H1 (cell line): ENCODE measurements around the gene ARHGAP12. TPM values are rescaled to one million over a fixed set of nuclear protein-coding genes. Genes with fewer than 3 reads are reported as not detected.

ENCODE experiments used
- BRCA1 ChIP-seq: IDR thresholded peaks from 2 replicates; pipeline ENCODE4 v1.6.1; 2012; ENCODE audit warnings: low read depth, low read length, improper control_type of control experiment
- JUN ChIP-seq: IDR thresholded peaks from 2 replicates; pipeline ENCODE4 v1.6.1; 2011; ENCODE audit warnings: low read depth, mild to moderate bottlenecking, improper control_type of control experiment, low read length
- RAD21 ChIP-seq, 2 experiments: IDR thresholded peaks in 1 of 2; conservative IDR thresholded peaks in 1 of 2; 2 replicates each; pipeline ENCODE4 v1.6.1; 2011; ENCODE audit warnings: low read depth in 2 of 2, low read length in 2 of 2, improper control_type of control experiment in 1 of 2, inconsistent platforms in 1 of 2, mild to moderate bottlenecking in 1 of 2, moderate library complexity in 1 of 2
- SP4 ChIP-seq: IDR thresholded peaks from 2 replicates; pipeline ENCODE4 v1.6.1; 2012; ENCODE audit warnings: low read length, inconsistent platforms
- TAF7 ChIP-seq: optimal IDR thresholded peaks from 2 replicates; pipeline ENCODE3; 2011; ENCODE audit warnings: low read depth, mild to moderate bottlenecking, inconsistent platforms, low read length, moderate library complexity, borderline replicate concordance
- USF2 ChIP-seq: IDR thresholded peaks from 2 replicates; pipeline ENCODE4 v1.6.1; 2011; ENCODE audit warnings: low read length, improper control_type of control experiment
- polyA plus RNA-seq, 7 experiments: library from polyadenylated mRNA; depleted of rRNA in 3 of 7; stranded (reverse) in 5 of 7; unstranded in 2 of 7; fragments of >200 nt in 5 of 7; fragments of 200-250 nt in 2 of 7; gene quantifications; 1 replicate in 5 of 7; 2 replicates in 1 of 7; 4 replicates in 1 of 7; pipeline versions ENCODE4 v1.2.1 to v1.2.3, GENCODE V29; 2011 to 2013; ENCODE audit warnings: missing spikeins in 2 of 7, mixed read lengths in 2 of 7
- total RNA-seq: library from RNA; stranded (reverse); fragmentation: NEBNext Ultra II Directional; extraction: Animal tissue kit (Norgen Biotek cat#: 25700); gene quantifications from 2 replicates; pipeline ENCODE4 v1.2.1, GENCODE V29; 2021
- TF ChIP-seq, protein P1 (sequence below): IDR thresholded peaks from 2 replicates; pipeline ENCODE4 v1.6.1; 2011; ENCODE audit warnings: low read depth, mild to moderate bottlenecking, low read length; ENCODE audit not compliant: insufficient read depth

The ARHGAP12 gene
- total and polyA plus RNA-seq, 2 of the 8 experiments (the other 6 are each of a cell fraction or from before 2014, with no cell fraction given), result 10.1 to 39.0 TPM

GRCh38 chr10:31774299-31774900 lies 154.2 kb downstream of the ARHGAP12 start (continued):
- TF ChIP-seq, protein P1, sequence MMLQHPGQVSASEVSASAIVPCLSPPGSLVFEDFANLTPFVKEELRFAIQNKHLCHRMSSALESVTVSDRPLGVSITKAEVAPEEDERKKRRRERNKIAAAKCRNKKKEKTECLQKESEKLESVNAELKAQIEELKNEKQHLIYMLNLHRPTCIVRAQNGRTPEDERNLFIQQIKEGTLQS, result no peak
- no peak for TF ChIP-seq SP4
- TF ChIP-seq TAF7, result no peak
- no peak for TF ChIP-seq RAD21 (IDR thresholded peaks at IDR 0.05 in 1 of 2, conservative IDR thresholded peaks at IDR 0.05 in 1 of 2; ENCODE audit: low read depth in 2 of 2, low read length in 2 of 2)
- TF ChIP-seq JUN, result no peak
- TF ChIP-seq USF2, result no peak
- no peak for TF ChIP-seq BRCA1
